Mammary epithelial cell (primary cell): Measurements from ENCODE around the gene IFT27.

Experiments
- EZH2 ChIP-seq: IDR thresholded peaks from 2 replicates; pipeline ENCODE4 v1.6.1; 2012; ENCODE audit warnings: low read length, inconsistent platforms, borderline replicate concordance
- TF ChIP-seq, protein P1 (sequence below), 2 donors: IDR thresholded peaks in 1 of 2; conservative IDR thresholded peaks in 1 of 2; 2 replicates each; pipeline ENCODE4 v1.5.1; 2011 to 2012; ENCODE audit warnings: inconsistent platforms in 2 of 2, low read length in 2 of 2, mild to moderate bottlenecking in 2 of 2, control low read depth in 1 of 2, low read depth in 1 of 2; ENCODE audit not compliant: insufficient read depth in 1 of 2; ENCODE audit errors: extremely low read depth in 1 of 2

DNA sequence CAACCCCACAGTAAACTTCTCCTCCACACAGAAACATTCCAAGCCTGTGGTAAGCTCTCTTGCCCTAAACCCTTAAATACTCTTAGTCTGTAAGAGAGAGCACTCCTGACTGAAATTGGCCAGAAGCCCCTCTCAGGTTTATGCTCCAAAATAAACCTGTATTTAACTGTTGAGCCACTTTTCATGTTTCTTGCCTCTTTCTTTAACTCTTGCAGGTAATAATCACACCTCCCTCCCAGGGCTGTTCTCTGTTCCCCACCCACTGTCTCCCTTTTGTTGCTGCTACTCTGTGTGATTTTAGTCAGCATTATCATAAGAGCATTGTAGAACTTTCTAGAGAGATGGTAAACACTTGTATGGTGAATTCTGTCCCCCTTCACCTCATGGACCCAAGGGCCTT, 2.1 kb upstream of the IFT27 start:
- TF ChIP-seq, protein P1, sequence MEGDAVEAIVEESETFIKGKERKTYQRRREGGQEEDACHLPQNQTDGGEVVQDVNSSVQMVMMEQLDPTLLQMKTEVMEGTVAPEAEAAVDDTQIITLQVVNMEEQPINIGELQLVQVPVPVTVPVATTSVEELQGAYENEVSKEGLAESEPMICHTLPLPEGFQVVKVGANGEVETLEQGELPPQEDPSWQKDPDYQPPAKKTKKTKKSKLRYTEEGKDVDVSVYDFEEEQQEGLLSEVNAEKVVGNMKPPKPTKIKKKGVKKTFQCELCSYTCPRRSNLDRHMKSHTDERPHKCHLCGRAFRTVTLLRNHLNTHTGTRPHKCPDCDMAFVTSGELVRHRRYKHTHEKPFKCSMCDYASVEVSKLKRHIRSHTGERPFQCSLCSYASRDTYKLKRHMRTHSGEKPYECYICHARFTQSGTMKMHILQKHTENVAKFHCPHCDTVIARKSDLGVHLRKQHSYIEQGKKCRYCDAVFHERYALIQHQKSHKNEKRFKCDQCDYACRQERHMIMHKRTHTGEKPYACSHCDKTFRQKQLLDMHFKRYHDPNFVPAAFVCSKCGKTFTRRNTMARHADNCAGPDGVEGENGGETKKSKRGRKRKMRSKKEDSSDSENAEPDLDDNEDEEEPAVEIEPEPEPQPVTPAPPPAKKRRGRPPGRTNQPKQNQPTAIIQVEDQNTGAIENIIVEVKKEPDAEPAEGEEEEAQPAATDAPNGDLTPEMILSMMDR (conservative IDR thresholded peaks at IDR 0.05 in 1 of 2, IDR thresholded peaks at IDR 0.05 in 1 of 2; ENCODE audit: extremely low read depth in 1 of 2, insufficient read depth in 1 of 2, low read depth in 1 of 2, low read length in 2 of 2) = no peak
- TF ChIP-seq EZH2 = no peak
